ENCODE data around the gene TRAF1.

DNA sequence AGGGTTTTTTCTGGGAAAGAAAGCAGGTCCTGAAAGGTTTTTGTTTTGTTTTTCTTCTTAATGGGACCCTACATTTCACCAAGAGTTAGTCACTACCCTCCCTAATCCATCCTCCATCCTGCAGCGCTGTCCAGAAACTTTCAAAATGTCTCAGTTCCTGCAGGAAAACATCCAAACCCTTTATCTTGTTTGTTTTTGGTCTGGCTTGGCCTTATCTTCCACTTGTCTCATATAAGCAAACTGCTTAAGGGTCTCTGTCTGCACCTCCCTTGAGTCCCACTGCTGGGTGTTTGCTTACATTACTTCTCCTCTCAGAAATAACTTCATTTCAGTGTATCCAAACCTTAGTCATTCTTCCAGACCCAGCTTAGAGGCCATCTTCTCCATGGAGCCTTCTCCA is 11.0 kb upstream of the TRAF1 start:
- TF ChIP-seq ATF2 (CRISPR knock-in tag; IDR thresholded peaks at IDR 0.05; ENCODE audit: borderline replicate concordance, low read depth) (no peak), IRF2 (CRISPR knock-in tag; IDR thresholded peaks at IDR 0.05; ENCODE audit: borderline replicate concordance, low read depth) (no peak), OVOL2 (CRISPR knock-in tag; IDR thresholded peaks at IDR 0.05; ENCODE audit: borderline replicate concordance) (no peak)

Data from WTC11 (cell line).